HEK293T (cell line): ENCODE data around the gene ALOX12B.

Source experiments
- ARNT ChIP-seq: fragments of 450-650 bp; IDR thresholded peaks from 2 replicates; pipeline ENCODE4 v1.6.1; 2017; ENCODE audit warnings: mild to moderate bottlenecking
- BHLHE40 ChIP-seq: fragments of 450-650 bp; IDR thresholded peaks from 2 replicates; pipeline ENCODE4 v1.6.1; 2016; ENCODE audit warnings: mild to moderate bottlenecking, moderate library complexity, borderline replicate concordance
- CTBP1 ChIP-seq: fragments of 450-650 bp; IDR thresholded peaks from 2 replicates; pipeline ENCODE4 v1.6.1; 2016; ENCODE audit warnings: borderline replicate concordance
- ELF4 ChIP-seq: fragments of 450-650 bp; IDR thresholded peaks from 2 replicates; pipeline ENCODE4 v1.6.1; 2017; ENCODE audit warnings: antibody characterized with exemption
- FOXA1 ChIP-seq: fragments of 450-650 bp; IDR thresholded peaks from 2 replicates; pipeline ENCODE4 v1.6.1; 2016; ENCODE audit warnings: mild to moderate bottlenecking
- FOXM1 ChIP-seq: fragments of 450-650 bp; IDR thresholded peaks from 2 replicates; pipeline ENCODE4 v1.6.1; 2017; ENCODE audit warnings: mild to moderate bottlenecking, borderline replicate concordance
- HDGF ChIP-seq: fragments of 450-650 bp; IDR thresholded peaks from 2 replicates; pipeline ENCODE4 v1.6.1; 2017; ENCODE audit warnings: antibody characterized with exemption, borderline replicate concordance
- L3MBTL2 ChIP-seq: fragments of 450-650 bp; conservative IDR thresholded peaks from 2 replicates; pipeline ENCODE4 v1.6.1; 2016; ENCODE audit warnings: mild to moderate bottlenecking
- LEF1 ChIP-seq: fragments of 450-650 bp; IDR thresholded peaks from 2 replicates; pipeline ENCODE4 v1.6.1; 2017; ENCODE audit warnings: mild to moderate bottlenecking, borderline replicate concordance
- SP1 ChIP-seq: fragments of 450-650 bp; IDR thresholded peaks from 2 replicates; pipeline ENCODE4 v1.6.1; 2017
- SUZ12 ChIP-seq: fragments of 450-650 bp; IDR thresholded peaks from 2 replicates; pipeline ENCODE4 v1.6.1; 2016; ENCODE audit warnings: mild to moderate bottlenecking
- TARDBP ChIP-seq: fragments of 450-650 bp; IDR thresholded peaks from 2 replicates; pipeline ENCODE4 v1.6.1; 2016
- ZNF384 ChIP-seq: fragments of 450-650 bp; IDR thresholded peaks from 2 replicates; pipeline ENCODE4 v1.6.1; 2016
- TF ChIP-seq, protein P1 (sequence below): fragments of 450-650 bp; IDR thresholded peaks from 2 replicates; pipeline ENCODE4 v1.6.1; 2016

DNA sequence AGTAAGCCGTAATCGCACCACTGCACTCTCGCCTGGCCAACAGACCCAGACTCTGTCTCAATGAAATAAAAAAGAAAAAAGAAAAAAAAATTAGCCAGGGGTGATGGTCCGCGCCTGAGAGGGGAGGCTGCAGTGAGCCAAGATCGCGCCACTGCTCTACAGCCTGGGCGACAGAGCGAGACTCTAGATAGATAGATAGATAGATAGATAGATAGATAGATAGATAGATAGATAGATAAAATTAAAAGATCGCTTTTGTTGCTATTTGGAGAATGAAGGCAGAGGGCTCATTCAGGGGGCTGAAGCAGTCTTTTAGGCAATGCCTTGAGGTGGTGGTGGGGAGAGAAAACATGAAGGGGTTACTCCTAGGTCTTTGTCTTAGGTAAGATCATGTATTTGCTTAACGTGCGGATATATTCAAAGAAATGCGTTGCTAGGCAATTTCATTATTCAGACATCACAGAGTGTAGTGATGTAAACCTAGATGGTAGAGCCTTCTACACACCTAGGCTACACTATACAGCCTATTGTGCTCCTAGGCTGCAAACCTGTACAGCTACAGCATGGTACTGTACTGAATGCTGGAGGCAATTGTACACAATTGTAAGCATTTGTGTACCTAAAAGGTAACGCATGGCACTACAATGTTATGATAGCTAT lies 40.7 kb upstream of the ALOX12B start:
- TF ChIP-seq SUZ12 (no peak), BHLHE40 (no peak), ELF4 (no peak), FOXM1 (no peak), CTBP1 (no peak), ZNF384 (no peak), SP1 (no peak), FOXA1 (no peak), HDGF (no peak), LEF1 (no peak), TARDBP (no peak), L3MBTL2 (no peak), ARNT (no peak)
- TF ChIP-seq, protein P1, sequence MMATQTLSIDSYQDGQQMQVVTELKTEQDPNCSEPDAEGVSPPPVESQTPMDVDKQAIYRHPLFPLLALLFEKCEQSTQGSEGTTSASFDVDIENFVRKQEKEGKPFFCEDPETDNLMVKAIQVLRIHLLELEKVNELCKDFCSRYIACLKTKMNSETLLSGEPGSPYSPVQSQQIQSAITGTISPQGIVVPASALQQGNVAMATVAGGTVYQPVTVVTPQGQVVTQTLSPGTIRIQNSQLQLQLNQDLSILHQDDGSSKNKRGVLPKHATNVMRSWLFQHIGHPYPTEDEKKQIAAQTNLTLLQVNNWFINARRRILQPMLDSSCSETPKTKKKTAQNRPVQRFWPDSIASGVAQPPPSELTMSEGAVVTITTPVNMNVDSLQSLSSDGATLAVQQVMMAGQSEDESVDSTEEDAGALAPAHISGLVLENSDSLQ, result no peak
